ENCODE measurements around the gene SLC26A5.
A peak's percentile ranks its signal among the peaks of the same experiment; 100 is the strongest.

The SLC26A5 gene

DNA sequence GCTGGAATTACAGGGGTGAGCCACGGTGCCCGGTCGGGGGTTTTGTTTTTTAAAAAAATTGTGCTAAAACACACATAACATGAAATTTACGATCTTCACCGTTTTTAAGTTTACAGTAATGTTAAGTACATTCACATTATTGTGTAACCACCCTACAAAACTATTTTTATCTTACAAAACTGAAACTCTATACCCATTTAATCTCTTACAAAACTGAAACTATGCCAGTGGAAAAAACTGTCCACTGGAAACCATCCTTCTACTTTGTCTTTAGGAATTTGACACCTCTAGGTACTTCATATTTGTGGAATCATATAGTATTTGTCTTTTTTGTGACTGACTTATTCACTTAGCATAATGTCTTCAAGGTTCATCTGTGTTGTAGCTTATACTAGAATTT lies 99.6 kb downstream of the SLC26A5 start:
- no peak overlapping the region for H2AK5ac ChIP-seq (ENCODE audit: low read length)
- H3K23ac ChIP-seq (ENCODE audit: low read length) = no peak overlapping the region
- H2BK120ac ChIP-seq (ENCODE audit: insufficient read depth, low read length, poor library complexity) = no peak overlapping the region
- no peak overlapping the region for H3K14ac ChIP-seq (ENCODE audit: low read length)
- H2BK5ac ChIP-seq (ENCODE audit: low read depth, low read length, poor library complexity) = no peak overlapping the region
- no peak overlapping the region for H3K9ac ChIP-seq (ENCODE audit: low read length)
- WGBS (ENCODE audit: extremely low coverage, insufficient coverage, insufficient read length) = no CpG with 5 or more reads among the region's 5 CpGs
- no peak overlapping the region for H3K27ac ChIP-seq (ENCODE audit: low read depth, low read length)
- H3K27me3 ChIP-seq (ENCODE audit: insufficient read depth, low read length) = no peaks in the 10 kb centered on the region
- H4K8ac ChIP-seq (ENCODE audit: low read depth, low read length) = no peak overlapping the region
- peaks cover under 1 to 2% of the 10 kb centered on the region in 2 experiments for H3K36me3 ChIP-seq (ENCODE audit: control insufficient read depth in 1 of 2, insufficient read depth in 2 of 2, low read length in 2 of 2)
- no peak overlapping the region for H3K18ac ChIP-seq (ENCODE audit: low read length)
- no peak overlapping the region for H2AFZ ChIP-seq (ENCODE audit: insufficient read depth, low read length, poor library complexity)
- no peak overlapping the region for H3K4me3 ChIP-seq (ENCODE audit: low read depth, low read length)
- no peaks in the 10 kb centered on the region for H3K9me3 ChIP-seq (ENCODE audit: insufficient read depth, low read depth, low read length)
- H4K91ac ChIP-seq (ENCODE audit: low read depth, low read length) = no peak overlapping the region
- DNase-seq = no peak
- H3K4me2 ChIP-seq (ENCODE audit: low read length) = no peak overlapping the region
- peaks cover 12% of the 10 kb centered on the region for H3K79me2 ChIP-seq (ENCODE audit: control insufficient read depth, insufficient read depth, low read length, poor library complexity)
- no peak overlapping the region for H3K4ac ChIP-seq (ENCODE audit: low read depth, low read length)
- H3K4me1 ChIP-seq (ENCODE audit: control insufficient read depth in 1 of 2, insufficient read depth in 2 of 2, low read length in 2 of 2) = peaks cover 2 to 4% of the 10 kb centered on the region in 2 experiments
- H4K12ac ChIP-seq (ENCODE audit: low read depth, low read length) = no peak overlapping the region
- no peak overlapping the region for H2BK12ac ChIP-seq (ENCODE audit: low read length)
- peaks cover 9% of the 10 kb centered on the region for H3K79me1 ChIP-seq (ENCODE audit: low read length)

DNA sequence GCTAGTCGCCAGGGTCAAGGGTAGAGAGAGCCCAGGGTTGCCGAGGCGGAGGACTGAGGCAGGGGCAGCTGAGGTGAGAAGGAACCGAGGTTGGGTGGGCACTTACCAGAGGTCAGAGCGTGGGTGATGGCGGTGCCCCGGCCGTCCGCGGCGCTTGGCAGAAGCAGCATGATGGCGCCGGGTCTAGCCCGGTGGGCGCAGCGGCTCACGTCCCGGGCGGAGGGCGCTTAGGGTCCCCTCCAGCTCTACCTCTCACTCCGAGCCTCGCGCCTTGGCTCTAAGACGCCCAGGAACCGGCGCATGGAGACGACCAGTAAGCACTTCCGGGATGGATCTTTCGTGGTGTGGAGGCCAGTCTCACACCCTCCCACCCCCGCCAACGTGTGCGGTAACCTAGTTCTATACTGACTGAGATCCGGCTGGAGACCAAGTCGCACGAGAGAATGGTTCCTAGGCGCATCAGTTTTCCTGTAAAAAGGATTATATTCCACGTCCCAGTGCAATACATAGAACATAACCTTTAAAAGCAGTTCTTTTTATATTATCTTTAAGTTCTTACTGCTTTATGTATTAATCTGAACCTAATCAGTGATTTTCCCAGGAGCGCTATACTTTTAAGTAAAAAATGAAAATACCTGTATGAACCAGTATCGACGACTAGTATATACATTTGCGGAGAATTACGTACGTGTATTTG lies 101.4 kb downstream of the SLC26A5 start, which contains the start of gene DNAJC2:
TSS of gene DNAJC2 (minus strand) at position 315 of the 697 bp plus-strand sequence. CDS start at position 170, 145 bp downstream.
- H3K14ac ChIP-seq (ENCODE audit: low read length) = peak within 1 kb of the TSS; percentile 96
- H2AK5ac ChIP-seq (ENCODE audit: low read length) = peak within 1 kb of the TSS; percentile 42
- peaks cover 3 to 8% of the 10 kb centered on the region in 2 experiments for H3K36me3 ChIP-seq (ENCODE audit: control insufficient read depth in 1 of 2, insufficient read depth in 2 of 2, low read length in 2 of 2)
- H3K4me2 ChIP-seq (ENCODE audit: low read length) = peak within 1 kb of the TSS; percentile 69
- peak within 1 kb of the TSS; percentile 73 for H2BK120ac ChIP-seq (ENCODE audit: insufficient read depth, low read length, poor library complexity)
- no peak within 1 kb of the TSS for H2BK12ac ChIP-seq (ENCODE audit: low read length)
- H3K4me3 ChIP-seq (ENCODE audit: low read depth, low read length) = peak within 1 kb of the TSS; percentile 96
- peak; percentile 87 to 92 for DNase-seq
- peak within 1 kb of the TSS; percentile 90 for H3K18ac ChIP-seq (ENCODE audit: low read length)
- no peaks in the 10 kb centered on the region for H3K9me3 ChIP-seq (ENCODE audit: insufficient read depth, low read depth, low read length)
- peak within 1 kb of the TSS; percentile 71 for H2BK5ac ChIP-seq (ENCODE audit: low read depth, low read length, poor library complexity)
- H4K91ac ChIP-seq (ENCODE audit: low read depth, low read length) = peak within 1 kb of the TSS; percentile 93
- no CpG with 5 or more reads among the region's 43 CpGs for WGBS (ENCODE audit: extremely low coverage, insufficient coverage, insufficient read length)
- no peaks in the 10 kb centered on the region for H3K27me3 ChIP-seq (ENCODE audit: insufficient read depth, low read length)
- no peak within 1 kb of the TSS for H3K27ac ChIP-seq (ENCODE audit: low read depth, low read length)
- H3K9ac ChIP-seq (ENCODE audit: low read length) = peak within 1 kb of the TSS; percentile 83
- peaks cover 2% of the 10 kb centered on the region in 2 experiments for H3K4me1 ChIP-seq (ENCODE audit: control insufficient read depth in 1 of 2, insufficient read depth in 2 of 2, low read length in 2 of 2)
- H3K4ac ChIP-seq (ENCODE audit: low read depth, low read length) = peak within 1 kb of the TSS; percentile 95
- peak within 1 kb of the TSS; percentile 95 for H4K8ac ChIP-seq (ENCODE audit: low read depth, low read length)
- peak within 1 kb of the TSS; percentile 32 for H2AFZ ChIP-seq (ENCODE audit: insufficient read depth, low read length, poor library complexity)
- peak within 1 kb of the TSS; percentile 92 for H4K12ac ChIP-seq (ENCODE audit: low read depth, low read length)
- H3K23ac ChIP-seq (ENCODE audit: low read length) = peak within 1 kb of the TSS; percentile 37
- peaks cover 12% of the 10 kb centered on the region for H3K79me2 ChIP-seq (ENCODE audit: control insufficient read depth, insufficient read depth, low read length, poor library complexity)
- peaks cover 9% of the 10 kb centered on the region for H3K79me1 ChIP-seq (ENCODE audit: low read length)

DNA sequence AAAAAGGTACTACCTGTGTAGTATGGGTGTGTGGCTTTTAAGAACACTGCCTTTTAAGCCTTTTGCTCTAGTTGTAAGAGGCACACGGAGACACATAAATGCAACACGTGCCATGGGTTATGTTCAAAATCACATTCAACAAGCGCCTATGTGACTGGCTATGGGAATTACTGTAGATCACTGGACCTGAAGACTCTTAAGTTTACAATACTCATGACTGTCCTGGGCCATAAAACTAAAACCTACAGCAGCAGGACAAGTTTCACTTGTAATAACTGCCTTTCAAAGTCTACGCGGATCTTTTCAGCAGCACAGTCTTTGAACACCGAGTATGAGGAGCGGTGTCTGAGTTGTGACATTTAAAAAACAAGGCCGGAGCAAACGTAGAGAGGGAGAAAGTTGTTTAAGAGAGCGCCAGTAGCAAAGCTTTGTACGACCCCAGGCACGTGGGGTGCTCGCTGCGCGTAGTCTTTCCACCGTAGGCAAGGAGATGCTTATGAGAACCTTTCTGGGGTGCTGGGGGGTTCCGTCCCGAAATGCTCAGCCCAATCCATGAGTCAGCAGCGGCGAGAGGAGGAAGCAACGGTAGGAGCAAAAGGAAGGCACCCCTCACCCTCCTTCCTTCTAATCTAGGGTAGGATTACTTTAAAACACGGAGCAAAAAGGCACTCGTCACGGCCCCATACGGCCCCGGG lies 102.1 kb downstream of the SLC26A5 start:
- Histone ChIP-seq H2BK5ac (ENCODE audit: low read depth, low read length, poor library complexity) (peak overlapping the region; percentile 71), H3K4ac (ENCODE audit: low read depth, low read length) (peak overlapping the region; percentile 95), H3K27ac (ENCODE audit: low read depth, low read length) (no peak overlapping the region), H3K4me1 (ENCODE audit: control insufficient read depth in 1 of 2, insufficient read depth in 2 of 2, low read length in 2 of 2) (peaks cover 2% of the 10 kb centered on the region in 2 experiments), H3K9me3 (ENCODE audit: insufficient read depth, low read depth, low read length) (no peaks in the 10 kb centered on the region), H2BK12ac (ENCODE audit: low read length) (no peak overlapping the region), H3K14ac (ENCODE audit: low read length) (peak overlapping the region; percentile 96), H3K23ac (ENCODE audit: low read length) (peak overlapping the region; percentile 37), H3K79me1 (ENCODE audit: low read length) (peaks cover 9% of the 10 kb centered on the region), H4K91ac (ENCODE audit: low read depth, low read length) (peak overlapping the region; percentile 93), H3K4me3 (ENCODE audit: low read depth, low read length) (peak overlapping the region; percentile 96), H2AFZ (ENCODE audit: insufficient read depth, low read length, poor library complexity) (peak overlapping the region; percentile 32), H4K8ac (ENCODE audit: low read depth, low read length) (peak overlapping the region; percentile 95), H3K9ac (ENCODE audit: low read length) (peak overlapping the region; percentile 83), H2BK120ac (ENCODE audit: insufficient read depth, low read length, poor library complexity) (peak overlapping the region; percentile 73), H3K79me2 (ENCODE audit: control insufficient read depth, insufficient read depth, low read length, poor library complexity) (peaks cover 12% of the 10 kb centered on the region), H3K18ac (ENCODE audit: low read length) (peak overlapping the region; percentile 90), H3K27me3 (ENCODE audit: insufficient read depth, low read length) (no peaks in the 10 kb centered on the region), H4K12ac (ENCODE audit: low read depth, low read length) (peak overlapping the region; percentile 92), H3K36me3 (ENCODE audit: control insufficient read depth in 1 of 2, insufficient read depth in 2 of 2, low read length in 2 of 2) (peaks cover 3 to 8% of the 10 kb centered on the region in 2 experiments), H2AK5ac (ENCODE audit: low read length) (peak overlapping the region; percentile 42), H3K4me2 (ENCODE audit: low read length) (peak overlapping the region; percentile 69)
- no CpG with 5 or more reads among the region's 26 CpGs for WGBS (ENCODE audit: extremely low coverage, insufficient coverage, insufficient read length)
- peak in 1 of 2 donors; percentile 25 for DNase-seq

DNA sequence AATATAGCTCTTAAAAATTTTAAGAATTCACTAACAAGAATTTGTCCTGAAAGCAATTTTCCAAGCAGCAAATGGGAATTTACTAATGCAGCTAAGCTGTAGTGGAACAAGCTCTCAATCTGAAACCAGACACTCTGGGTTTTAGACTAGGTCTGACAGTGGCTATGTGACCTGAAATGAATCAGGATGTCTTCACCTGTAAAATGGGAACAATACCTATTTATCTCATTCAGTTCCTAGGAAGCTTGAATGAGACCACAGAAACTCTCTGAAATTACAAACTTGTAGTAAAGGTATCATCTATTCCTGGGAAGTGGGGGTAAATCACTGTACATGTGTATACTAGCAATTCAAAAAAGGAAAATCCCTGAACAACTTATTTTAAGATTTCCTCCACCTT lies 102.7 kb downstream of the SLC26A5 start:
- Histone ChIP-seq H3K23ac (ENCODE audit: low read length) (no peak overlapping the region), H2BK120ac (ENCODE audit: insufficient read depth, low read length, poor library complexity) (no peak overlapping the region), H2AK5ac (ENCODE audit: low read length) (no peak overlapping the region), H3K27ac (ENCODE audit: low read depth, low read length) (no peak overlapping the region), H3K18ac (ENCODE audit: low read length) (no peak overlapping the region), H3K9ac (ENCODE audit: low read length) (no peak overlapping the region), H3K9me3 (ENCODE audit: insufficient read depth, low read depth, low read length) (no peaks in the 10 kb centered on the region), H2BK5ac (ENCODE audit: low read depth, low read length, poor library complexity) (no peak overlapping the region), H3K4ac (ENCODE audit: low read depth, low read length) (peak overlapping the region; percentile 60), H4K91ac (ENCODE audit: low read depth, low read length) (no peak overlapping the region), H3K4me2 (ENCODE audit: low read length) (peak overlapping the region; percentile 69), H4K8ac (ENCODE audit: low read depth, low read length) (no peak overlapping the region), H3K27me3 (ENCODE audit: insufficient read depth, low read length) (no peaks in the 10 kb centered on the region), H3K79me2 (ENCODE audit: control insufficient read depth, insufficient read depth, low read length, poor library complexity) (peaks cover 10% of the 10 kb centered on the region), H2BK12ac (ENCODE audit: low read length) (no peak overlapping the region), H2AFZ (ENCODE audit: insufficient read depth, low read length, poor library complexity) (no peak overlapping the region), H3K36me3 (ENCODE audit: control insufficient read depth in 1 of 2, insufficient read depth in 2 of 2, low read length in 2 of 2) (peaks cover 4 to 9% of the 10 kb centered on the region in 2 experiments), H3K4me3 (ENCODE audit: low read depth, low read length) (no peak overlapping the region), H3K14ac (ENCODE audit: low read length) (no peak overlapping the region), H3K79me1 (ENCODE audit: low read length) (peaks cover 9% of the 10 kb centered on the region), H3K4me1 (ENCODE audit: control insufficient read depth in 1 of 2, insufficient read depth in 2 of 2, low read length in 2 of 2) (no peaks in the 10 kb centered on the region), H4K12ac (ENCODE audit: low read depth, low read length) (no peak overlapping the region)
- DNase-seq = no peak
